Transverse colon (tissue), 4 donors: ENCODE measurements around the gene ABCC1.

ENCODE experiments used
- CTCF ChIP-seq, 5 experiments: fragments of 200-600 bp in 3 of 5; fragments of 450-650 bp in 2 of 5; sonication (generic) in 3 of 5; IDR thresholded peaks; 1 replicate in 2 of 5; 2 replicates in 3 of 5; pipeline ENCODE4 v1.5.1; 2016 to 2017; ENCODE audit warnings: antibody characterized with exemption in 5 of 5, inconsistent platforms in 3 of 5, mild to moderate bottlenecking in 2 of 5, moderate library complexity in 1 of 5
- EP300 ChIP-seq: sonication (generic); formaldehyde crosslinking; IDR thresholded peaks from one replicate; pipeline ENCODE4 v1.6.1; 2017; ENCODE audit warnings: antibody characterized with exemption, low read depth
- POLR2AphosphoS5 ChIP-seq, 3 donors: sonication (generic); formaldehyde crosslinking; IDR thresholded peaks; one replicate each; pipeline ENCODE4 v1.6.1; 2016; ENCODE audit warnings: antibody characterized with exemption in 3 of 3

- TF ChIP-seq CTCF (IDR thresholded peaks at IDR 0.05) (no peak), EP300 (no peak), POLR2AphosphoS5 (IDR thresholded peaks at IDR 0.05) (no peak)
These were observed 4.1 kb downstream of the ABCC1 start for GRCh38 chr16:15953477-15953876.
